HG02610 (cell line): ENCODE data around the gene GMCL1.
A peak's percentile ranks its signal among the peaks of the same experiment; 100 is the strongest.

Experiments used
- ATAC-seq: cut with Tn5 transposase; IDR thresholded peaks from one replicate; pipeline ENCODE4 v1.9.1; 2021; ENCODE audit warnings: mild to moderate bottlenecking, moderate library complexity; ENCODE audit not compliant: unreplicated experiment

GMCL1 gene

DNA sequence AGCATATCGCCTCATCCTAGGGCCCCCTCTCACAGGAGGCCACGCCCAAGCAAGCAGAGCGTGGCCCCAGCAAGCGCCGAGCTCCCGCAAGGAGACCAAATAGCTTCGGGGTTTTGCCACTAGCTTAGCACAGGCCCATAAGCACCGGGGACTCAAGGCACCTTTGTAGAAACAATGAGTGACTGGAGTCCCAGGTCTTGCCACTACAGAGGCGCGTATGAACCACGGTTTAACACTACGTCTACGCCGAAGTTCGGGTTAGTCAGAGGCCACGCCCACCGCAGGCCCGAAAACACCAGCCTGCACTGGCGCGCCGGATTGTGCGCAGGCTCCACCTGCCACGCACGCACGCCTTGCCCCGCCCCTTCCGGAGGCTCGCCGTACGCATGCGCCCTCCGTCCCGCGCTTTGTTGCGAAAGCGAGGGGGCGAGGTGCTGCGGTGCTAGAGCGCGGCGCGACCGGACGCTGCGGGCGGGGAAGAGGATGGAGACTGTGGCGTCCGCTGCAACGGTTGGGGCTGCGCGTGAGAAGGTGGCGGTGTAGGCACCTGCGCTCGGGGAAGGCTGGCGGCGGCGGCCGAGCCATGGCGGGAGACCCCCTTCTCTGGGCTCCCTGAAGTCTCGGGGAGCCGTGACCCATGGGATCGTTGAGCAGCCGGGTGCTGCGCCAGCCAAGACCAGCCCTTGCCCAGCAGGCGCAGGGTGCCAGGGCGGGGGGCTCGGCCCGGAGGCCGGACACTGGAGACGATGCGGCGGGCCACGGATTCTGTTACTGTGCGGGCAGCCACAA lies at the start of gene GMCL1:
TSS of gene GMCL1 (plus strand) at position 405 of the 789 bp plus-strand sequence. CDS start at position 638, 233 bp downstream.
- ATAC-seq, result peak; percentile 90

GRCh38 chr2:69780921-69781320 lies 48.5 kb upstream of the GMCL1 start:
- ATAC-seq, result no peak

DNA sequence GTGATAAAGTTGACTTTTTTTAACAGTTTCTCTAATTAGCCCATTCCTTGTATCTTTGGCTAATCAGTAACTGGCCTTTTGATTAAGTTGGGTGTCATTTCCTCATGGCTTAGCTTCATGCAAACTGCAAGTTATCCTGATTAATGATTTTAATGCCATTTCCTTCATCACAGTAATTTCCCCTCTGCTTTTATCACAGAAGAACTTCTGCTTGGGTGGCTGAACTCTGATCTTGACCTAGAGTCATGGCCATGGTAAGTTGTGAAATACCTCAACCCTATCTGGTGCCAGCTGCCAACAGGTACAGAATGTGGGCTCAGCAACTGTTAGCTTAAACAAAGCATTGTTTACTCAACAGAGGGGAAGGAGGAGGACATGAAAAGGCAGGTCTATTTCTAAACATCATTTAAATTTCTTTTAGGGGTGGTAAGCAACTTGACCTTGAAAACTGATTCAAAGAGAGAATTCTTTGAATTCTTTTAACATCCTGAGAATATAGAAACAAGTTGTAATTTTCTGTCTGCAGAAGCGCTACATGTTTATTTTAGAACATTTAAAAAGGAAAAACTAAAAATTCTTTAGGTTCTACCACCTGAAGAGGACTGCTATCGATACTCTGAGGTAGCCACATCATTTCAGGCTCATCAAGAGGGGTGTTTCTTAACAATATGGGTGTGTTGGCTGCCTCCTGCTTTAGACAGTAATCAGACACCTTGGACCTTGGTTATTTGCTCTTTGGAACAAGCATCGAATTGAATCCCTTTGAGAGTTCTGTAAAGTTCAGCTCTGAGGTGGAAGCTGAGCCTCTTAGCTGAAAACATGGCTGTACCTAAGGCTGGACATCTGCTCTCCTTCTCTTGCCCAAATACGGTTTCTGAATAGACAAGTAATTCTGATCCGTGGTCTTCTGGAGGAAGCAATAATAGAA lies 47.9 kb upstream of the GMCL1 start:
- no peak for ATAC-seq

DNA sequence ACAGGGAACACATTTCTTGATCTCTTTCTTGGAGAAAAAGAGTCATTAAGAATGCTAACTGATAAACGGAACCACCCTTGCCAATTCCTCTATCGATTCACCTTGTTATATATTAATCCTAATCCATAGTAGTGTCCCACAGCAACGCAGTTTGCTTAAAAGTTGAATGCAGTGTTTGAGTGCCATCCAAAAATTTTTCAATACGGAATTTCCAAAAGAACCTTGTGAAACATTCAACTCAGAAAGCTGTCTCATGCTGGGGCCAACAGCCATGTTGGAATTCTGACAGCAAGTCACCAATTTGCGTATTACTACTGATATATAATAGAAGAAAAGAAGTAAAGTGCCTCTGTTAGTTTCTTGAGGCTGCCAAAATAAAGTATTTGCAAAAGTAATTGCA lies 45.2 kb upstream of the GMCL1 start:
- ATAC-seq, result no peak

DNA sequence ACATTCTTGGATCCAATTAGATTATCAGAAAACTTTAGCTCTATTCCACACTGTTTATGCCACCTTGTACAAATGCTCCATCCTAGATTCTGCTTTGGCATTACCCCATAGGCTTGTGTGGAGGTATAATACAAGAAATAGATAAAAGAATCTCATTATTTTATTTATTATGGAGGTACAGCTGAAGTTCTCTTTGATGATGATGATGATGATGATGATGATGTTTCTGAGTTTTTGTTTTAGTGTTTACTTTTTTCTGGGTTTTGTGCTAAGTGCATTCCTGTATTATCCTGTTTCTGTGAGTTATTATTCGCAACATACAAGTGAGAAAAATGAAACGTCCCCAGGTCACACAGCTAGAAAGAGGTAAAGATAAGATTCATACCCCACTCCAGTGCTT lies 44.1 kb upstream of the GMCL1 start:
- ATAC-seq, result no peak

DNA sequence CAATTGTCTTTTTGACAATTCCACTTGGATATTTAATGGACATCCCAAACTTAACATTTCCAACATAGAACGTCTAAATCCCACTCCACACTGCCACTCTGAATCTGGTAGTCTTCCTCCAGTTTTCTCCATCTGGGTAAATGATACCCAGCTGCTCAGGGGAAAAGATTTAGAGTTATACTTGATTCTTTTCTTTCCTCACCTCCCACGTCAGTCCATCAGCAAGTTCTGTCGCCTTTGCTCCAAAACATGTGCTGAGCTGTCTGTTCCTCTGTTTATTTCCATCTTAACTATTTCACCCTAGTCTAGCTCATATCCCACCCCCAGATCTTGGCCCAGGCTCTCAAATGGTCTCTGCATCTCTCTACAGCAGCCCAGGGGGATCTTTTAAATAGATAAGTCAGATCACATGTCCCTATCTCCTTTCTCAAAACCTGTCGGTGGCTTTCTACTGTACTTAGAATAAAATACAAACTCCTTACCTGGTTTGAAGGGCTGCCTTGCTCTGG lies 43.4 kb upstream of the GMCL1 start:
- no peak for ATAC-seq

- ATAC-seq, result no peak
Observed at GRCh38 chr2:69789175-69789721, 40.2 kb upstream of the GMCL1 start.

DNA sequence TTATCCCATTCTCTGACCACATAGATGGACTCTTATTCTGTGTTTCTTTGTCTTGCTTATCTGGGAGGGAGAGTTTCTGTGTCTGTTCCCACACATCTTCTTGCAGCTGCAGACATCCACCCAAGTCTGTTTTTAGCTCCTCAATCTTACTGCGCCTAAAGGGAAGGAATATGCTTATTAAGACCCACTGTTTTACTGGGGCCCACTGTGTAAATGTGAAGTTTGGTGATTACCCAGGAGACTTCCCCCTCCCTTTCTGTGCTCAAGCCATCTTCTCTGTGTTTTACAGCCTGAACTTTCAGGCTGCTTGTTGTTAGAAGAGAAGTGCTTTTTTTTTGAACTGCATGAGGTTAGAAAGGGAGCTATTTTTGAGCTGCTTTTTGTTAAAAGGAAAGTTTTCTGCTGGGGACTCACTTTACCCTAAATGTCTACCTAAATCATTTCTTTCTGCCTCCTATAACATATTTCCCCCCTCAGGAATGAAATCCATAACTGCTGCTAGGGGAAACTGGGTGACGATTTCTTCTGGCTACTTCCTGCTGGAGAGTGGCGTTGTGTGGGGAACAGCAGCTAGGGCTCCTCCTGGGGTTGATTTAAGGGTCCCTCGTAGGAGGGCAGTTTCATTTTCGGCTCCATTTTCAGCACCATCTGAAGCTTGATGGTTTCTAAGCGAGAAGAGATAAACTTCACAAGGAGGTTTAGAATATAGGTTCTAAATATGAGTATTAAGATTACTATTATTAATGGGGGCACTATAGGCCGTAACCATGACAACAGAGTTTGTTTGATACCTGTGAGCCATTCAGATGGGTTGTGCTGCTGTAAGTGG lies 39.5 kb upstream of the GMCL1 start:
- peak; percentile 53 for ATAC-seq

GRCh38 chr2:69790601-69790959 lies 38.9 kb upstream of the GMCL1 start:
- ATAC-seq, result no peak

- ATAC-seq, result no peak
Observed at GRCh38 chr2:69791045-69791444, 38.4 kb upstream of the GMCL1 start.

DNA sequence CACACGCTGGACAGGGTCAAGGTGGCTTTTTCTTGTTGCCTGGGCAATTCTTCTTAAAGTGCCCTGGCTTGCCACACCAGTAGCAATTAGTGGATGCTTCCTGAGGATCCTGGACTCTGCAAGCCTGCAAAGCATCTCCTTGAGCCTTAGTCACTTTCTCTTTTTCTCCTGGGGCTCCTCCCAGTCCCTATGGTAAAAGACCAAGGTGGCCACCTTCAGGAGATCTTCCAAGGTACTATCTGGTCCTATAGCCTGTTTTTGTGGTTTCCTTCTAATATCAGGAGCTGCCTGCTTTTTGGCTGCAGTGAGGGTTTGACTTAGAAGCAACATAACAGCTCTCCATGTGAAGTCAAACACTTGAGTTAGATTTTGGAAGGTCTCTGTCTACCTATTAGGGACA lies 33.3 kb upstream of the GMCL1 start:
- no peak for ATAC-seq

DNA sequence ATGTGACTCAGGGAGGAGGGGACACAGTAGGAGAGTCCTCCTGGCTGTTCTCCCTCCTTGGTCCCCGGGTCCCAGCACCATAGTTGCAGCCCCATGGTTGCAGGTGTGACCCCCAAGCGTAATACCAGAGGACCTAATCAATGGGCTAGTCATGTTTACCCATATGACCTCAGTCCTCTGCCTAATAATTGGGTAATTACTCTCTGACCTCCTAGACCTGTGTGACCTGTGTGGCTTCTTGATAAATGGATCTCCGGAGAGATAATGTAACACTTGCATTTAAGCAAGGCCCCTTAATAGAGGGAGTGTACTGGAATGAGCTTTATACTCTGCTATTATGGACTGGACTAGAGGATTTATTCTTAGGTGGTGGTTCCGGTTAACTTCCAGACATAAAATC lies 32.2 kb upstream of the GMCL1 start:
- ATAC-seq, result no peak

- ATAC-seq, result no peak
Observed at GRCh38 chr2:69797836-69798289, 31.6 kb upstream of the GMCL1 start.

GRCh38 chr2:69798290-69798908 lies 31.1 kb upstream of the GMCL1 start:
- ATAC-seq, result peak; percentile 18

GRCh38 chr2:69798909-69799526 lies 30.4 kb upstream of the GMCL1 start:
- peak; percentile 33 for ATAC-seq

GRCh38 chr2:69801745-69802290 lies 27.6 kb upstream of the GMCL1 start:
- ATAC-seq, result no peak

GRCh38 chr2:69802781-69803367 lies 26.6 kb upstream of the GMCL1 start:
- peak; percentile 54 for ATAC-seq

- no peak for ATAC-seq
Observed at GRCh38 chr2:69804416-69804815, 25.0 kb upstream of the GMCL1 start.

DNA sequence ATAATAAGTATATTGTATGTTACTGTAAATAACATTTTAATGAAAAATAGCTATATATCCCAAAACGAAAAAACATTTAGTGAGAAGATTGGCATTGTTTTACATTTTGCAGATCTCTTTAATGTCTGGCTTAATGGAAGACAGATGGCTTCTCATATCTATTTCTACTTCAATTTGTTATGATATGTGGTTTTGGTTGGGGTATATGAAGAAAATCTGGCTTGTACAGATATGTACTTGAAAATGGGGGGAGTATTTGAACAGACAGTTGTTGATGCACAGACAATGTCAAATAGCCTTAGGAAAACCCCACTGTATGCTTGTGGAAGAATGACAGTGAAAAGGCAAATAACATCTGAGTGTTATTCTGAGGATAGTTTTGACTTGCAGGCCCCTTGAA lies 23.6 kb upstream of the GMCL1 start:
- ATAC-seq, result no peak
